Effector memory CD4-positive, alpha-beta T cell (primary cell): ENCODE data around the gene CXCL16.
"Not testable (repeated sequence)": the region's sequence is repeated elsewhere in the genome, so short reads cannot be mapped to it uniquely, and the experiment has no call there.

Source experiments
- DNase-seq, 3 donors: peaks; one replicate each; pipeline ENCODE4 v3.0.0-alpha.2; 2020
- H3K27ac ChIP-seq: 2 replicates; pipeline ENCODE4 v1.7.0; 2013; ENCODE audit warnings: mild to moderate bottlenecking, low read length, moderate library complexity; ENCODE audit not compliant: insufficient read depth, poor library complexity, severe bottlenecking
- H3K27me3 ChIP-seq: replicated peaks from 2 replicates; pipeline ENCODE4 v1.7.0; 2013; ENCODE audit warnings: mild to moderate bottlenecking, low read length; ENCODE audit not compliant: insufficient read depth, control insufficient read depth, poor library complexity, severe bottlenecking
- H3K36me3 ChIP-seq: 2 replicates; pipeline ENCODE4 v1.7.0; 2013; ENCODE audit warnings: mild to moderate bottlenecking, low read length, moderate library complexity; ENCODE audit not compliant: control insufficient read depth, insufficient read depth
- H3K4me1 ChIP-seq: 2 replicates; pipeline ENCODE4 v1.7.0; 2013; ENCODE audit warnings: low read length, mild to moderate bottlenecking; ENCODE audit not compliant: control insufficient read depth, insufficient read depth, poor library complexity, severe bottlenecking
- H3K4me3 ChIP-seq: 2 replicates; pipeline ENCODE4 v1.7.0; 2013; ENCODE audit warnings: low read length, low read depth, mild to moderate bottlenecking; ENCODE audit not compliant: insufficient read depth, poor library complexity, severe bottlenecking
- H3K9me3 ChIP-seq: 2 replicates; pipeline ENCODE4 v1.7.0; 2013; ENCODE audit warnings: mild to moderate bottlenecking, low read length, moderate library complexity; ENCODE audit not compliant: control insufficient read depth

Gene CXCL16

DNA sequence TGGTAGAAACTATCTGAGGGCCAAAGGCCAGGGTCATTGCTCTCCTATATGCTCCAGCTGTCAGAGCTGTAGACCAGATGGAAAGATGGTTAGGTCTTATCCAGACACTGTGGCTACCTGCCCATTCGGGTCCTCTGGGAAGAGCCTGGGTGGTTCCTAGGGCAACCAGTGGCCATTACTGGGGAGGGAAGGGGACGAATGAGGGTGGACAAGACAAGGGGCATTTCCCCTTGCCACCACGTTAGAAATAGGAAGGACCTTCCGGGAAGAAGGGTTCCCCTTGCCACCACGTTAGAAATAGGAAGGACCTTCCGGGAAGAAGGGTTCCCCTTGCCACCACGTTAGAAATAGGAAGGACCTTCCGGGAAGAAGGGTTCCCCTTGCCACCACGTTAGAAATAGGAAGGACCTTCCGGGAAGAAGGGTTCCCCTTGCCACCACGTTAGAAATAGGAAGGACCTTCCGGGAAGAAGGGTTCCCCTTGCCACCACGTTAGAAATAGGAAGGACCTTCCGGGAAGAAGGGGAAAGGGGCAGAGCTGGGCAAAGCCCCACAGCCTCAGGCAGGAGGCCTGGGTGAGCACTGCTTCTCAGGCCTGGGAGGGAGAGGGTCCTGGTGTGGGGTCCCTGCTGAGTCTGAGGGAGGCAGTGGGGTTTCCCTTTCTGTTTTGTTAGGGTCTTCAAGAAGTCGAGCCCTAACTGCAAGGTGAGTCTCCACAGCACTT lies 25.2 kb downstream of the CXCL16 start:
- H3K9me3 ChIP-seq, H3K27me3 ChIP-seq, DNase-seq: not testable (repeated sequence)
- peak overlapping the region; percentile 68 for H3K27ac ChIP-seq
- H3K36me3 ChIP-seq: peaks cover 32% of the 10 kb centered on the region
- peaks cover 53% of the 10 kb centered on the region for H3K4me1 ChIP-seq
- H3K4me3 ChIP-seq: peak overlapping the region; percentile 43

DNA sequence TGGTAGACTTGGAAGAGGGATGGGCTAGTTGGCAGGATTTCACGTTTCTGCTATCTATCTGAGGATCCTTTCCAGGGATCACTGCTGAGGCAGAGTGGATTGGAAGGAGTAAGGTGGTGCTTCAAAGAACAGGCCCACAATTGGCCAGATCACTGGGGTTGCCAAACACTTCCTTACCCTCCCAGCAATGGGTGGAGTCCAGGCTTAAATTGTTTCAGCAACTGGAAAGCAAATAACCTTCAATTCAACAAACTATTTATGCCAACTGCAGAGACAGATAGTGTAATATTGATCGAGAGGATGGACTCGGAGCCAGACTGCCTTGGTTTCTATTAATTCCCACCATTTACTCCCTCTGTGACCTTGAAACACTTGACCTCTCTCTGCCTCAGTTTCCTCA lies 27.2 kb downstream of the CXCL16 start:
- Histone ChIP-seq H3K4me3 (no peak overlapping the region), H3K9me3 (no peaks in the 10 kb centered on the region), H3K27ac (peak overlapping the region; percentile 33), H3K27me3 (no peaks in the 10 kb centered on the region), H3K36me3 (peaks cover 12% of the 10 kb centered on the region), H3K4me1 (peaks cover 53% of the 10 kb centered on the region)
- DNase-seq: no peak

DNA sequence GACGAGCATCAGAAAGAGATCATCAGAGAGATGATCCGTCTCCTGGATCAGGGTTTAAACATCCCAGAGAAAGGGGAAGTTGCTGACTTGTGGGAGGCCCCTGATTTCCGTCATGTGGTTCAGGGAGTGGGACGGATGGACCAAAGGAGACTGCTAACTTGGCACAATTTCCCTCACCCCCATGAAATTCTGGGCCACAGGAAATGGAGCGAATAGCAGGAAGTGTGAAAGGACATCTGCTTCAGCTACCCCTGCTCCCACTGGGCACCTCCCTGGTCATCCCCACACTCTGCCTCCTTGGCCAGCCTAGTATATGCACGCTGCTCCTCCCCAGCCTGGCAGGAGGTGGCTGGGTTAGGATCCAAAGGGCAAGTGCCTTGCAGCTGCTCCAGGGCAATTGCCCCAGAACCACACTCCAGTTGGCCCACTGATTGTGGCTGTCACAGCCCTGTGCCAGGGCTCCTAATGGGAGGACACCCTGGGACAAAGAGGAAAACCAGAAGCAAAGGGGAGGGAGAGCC lies 28.0 kb downstream of the CXCL16 start:
- peaks cover 6% of the 10 kb centered on the region for H3K36me3 ChIP-seq
- DNase-seq: no peak
- H3K27ac ChIP-seq: peak overlapping the region; percentile 86
- H3K4me3 ChIP-seq: peak overlapping the region; percentile 75
- H3K9me3 ChIP-seq: no peaks in the 10 kb centered on the region
- no peaks in the 10 kb centered on the region for H3K27me3 ChIP-seq
- H3K4me1 ChIP-seq: peaks cover 53% of the 10 kb centered on the region

DNA sequence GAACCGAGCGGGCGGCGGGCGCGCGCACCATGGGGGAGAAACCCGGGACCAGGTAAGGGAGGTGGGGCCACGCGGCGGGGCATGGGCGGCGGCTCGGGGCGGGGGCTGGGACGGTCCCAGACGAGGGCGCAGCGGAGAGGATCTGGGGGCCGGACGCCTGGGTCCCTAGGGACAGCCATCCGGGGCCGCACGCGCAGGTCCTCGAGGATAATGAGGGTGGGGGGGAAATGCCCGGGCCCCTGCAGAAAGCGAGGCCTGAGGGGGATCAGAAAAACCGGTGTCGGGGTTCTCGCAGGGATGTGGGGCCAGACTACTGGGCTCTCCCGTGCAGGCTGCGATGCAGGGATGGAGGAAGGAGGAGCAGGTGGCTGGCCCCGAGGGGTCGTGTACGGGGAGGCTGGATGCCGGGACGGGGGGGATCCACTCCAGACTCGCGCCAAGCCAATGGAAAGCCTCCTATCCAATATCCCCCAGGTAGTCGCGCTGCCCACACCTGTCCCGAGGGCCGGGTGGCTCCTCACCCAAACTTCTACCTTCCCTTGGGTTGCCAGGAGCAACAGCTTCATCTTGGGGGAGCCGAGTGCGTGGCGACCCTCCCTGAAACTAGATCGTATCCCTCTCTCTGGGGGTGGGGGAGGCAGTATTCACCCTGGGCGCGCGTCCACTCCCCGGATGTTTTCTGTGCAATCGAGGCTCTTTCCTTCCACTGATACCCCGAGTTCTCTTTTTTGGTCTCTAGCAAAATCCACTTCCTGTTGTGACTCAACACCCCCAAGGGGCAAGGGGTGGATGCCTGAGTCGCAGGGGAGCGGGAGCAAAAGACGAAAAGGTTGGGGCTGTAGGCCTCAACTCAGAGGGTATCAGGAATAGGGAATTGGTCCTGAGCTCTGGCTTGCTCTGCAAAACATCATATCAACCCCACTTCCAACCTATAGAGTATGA lies 28.8 kb downstream of the CXCL16 start:
- H3K4me3 ChIP-seq: peak overlapping the region; percentile 75
- H3K27ac ChIP-seq: peak overlapping the region; percentile 86
- peaks cover 5% of the 10 kb centered on the region for H3K36me3 ChIP-seq
- peak in 1 of 3 donors; percentile 13 for DNase-seq
- no peaks in the 10 kb centered on the region for H3K9me3 ChIP-seq
- no peaks in the 10 kb centered on the region for H3K27me3 ChIP-seq
- H3K4me1 ChIP-seq: peaks cover 51% of the 10 kb centered on the region

DNA sequence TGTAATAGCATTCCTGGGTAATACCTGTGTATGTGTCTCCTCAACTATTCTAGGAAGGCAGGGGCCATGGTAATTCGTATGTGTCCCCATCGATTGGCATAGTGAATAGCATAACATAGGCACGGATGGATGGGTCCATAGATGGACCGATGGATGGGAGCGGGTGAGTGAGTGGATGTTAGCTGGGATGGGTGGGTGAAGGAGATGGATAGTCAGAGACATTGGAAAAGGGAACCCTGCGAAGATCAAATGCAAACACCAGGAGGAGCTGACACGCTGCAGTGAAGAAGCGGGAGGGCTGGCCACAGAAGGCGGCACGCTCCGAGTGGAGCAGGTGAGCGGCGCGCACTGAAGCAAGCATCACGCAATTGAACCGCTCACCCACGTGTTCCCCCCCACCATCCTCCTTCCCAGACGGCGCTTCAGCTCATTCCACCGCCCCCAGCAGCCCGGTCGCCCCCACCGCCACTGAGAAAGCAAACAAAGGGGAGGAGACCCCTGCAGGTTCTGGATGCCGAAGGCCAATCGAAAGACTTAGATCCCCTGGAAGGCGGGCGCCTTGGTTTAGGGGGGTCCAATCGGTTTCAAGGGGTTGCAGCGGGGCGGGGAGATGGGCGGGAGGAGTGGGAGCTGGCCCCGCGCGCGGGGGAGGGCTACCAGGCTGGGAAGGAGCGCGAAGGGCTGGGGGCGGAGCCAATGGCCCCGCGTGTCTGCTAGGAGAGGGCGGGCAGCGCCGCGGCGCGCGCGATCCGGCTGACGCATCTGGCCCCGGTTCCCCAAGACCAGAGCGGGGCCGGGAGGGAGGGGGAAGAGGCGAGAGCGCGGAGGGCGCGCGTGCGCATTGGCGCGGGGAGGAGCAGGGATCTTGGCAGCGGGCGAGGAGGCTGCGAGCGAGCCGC lies 29.7 kb downstream of the CXCL16 start, which contains the start of gene ARRB2:
Gene ARRB2, plus strand, starts transcription at position 839 of the 899 bp plus-strand sequence. CDS start 90 bp downstream, outside the sequence.
- Histone ChIP-seq H3K27ac (peak within 1 kb of the TSS; percentile 86), H3K4me1 (peaks cover 42% of the 10 kb centered on the region), H3K4me3 (peak within 1 kb of the TSS; percentile 75), H3K27me3 (no peaks in the 10 kb centered on the region), H3K36me3 (no peaks in the 10 kb centered on the region), H3K9me3 (no peaks in the 10 kb centered on the region)
- peak; percentile 97 to 99 (median 98) for DNase-seq

DNA sequence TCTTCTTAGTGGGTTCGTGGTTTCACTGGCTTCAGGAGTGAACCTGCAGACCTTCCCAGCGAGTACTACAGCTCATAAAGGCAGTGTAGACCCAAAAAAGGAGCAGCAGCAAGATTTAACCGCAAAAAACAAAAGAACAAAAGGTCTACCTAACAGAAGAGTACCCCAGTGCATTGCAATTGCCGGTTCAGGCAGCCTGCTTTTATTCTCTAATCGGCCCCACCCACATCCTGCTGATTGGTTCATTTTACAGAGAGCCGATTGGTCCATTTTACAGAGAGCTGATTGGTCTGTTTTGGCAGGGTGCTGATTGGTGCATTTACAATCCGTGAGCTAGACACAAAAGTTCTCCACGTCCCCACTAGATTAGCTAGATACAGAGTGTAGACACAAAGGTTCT lies 31.3 kb downstream of the CXCL16 start:
- Histone ChIP-seq H3K27me3 (no peaks in the 10 kb centered on the region), H3K36me3 (no peaks in the 10 kb centered on the region), H3K9me3 (no peaks in the 10 kb centered on the region), H3K4me1 (peaks cover 32% of the 10 kb centered on the region), H3K4me3 (no peak overlapping the region), H3K27ac (no peak overlapping the region)
- peak in 2 of 3 donors; percentile 36 to 49 for DNase-seq

DNA sequence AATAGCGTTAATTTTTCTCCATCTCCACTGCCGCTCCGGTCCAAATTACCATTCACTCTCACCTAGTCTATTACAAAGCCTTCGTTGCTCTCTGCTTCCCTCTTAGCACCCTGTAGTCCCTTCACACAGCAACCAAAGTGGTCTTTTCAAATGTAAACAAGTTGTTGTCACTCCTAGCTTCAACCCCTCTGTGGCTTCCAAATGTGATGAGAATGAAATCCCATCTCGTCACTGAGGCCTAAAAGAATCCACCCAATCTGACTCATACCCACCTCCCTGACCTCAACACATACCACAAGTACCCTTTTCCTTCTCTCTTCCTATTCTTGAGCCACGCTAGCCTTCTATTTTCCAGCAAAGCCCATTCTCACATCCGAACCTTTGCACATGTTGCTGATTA lies 33.6 kb downstream of the CXCL16 start:
- H3K27ac ChIP-seq: no peak overlapping the region
- peaks cover 21% of the 10 kb centered on the region for H3K4me1 ChIP-seq
- no peaks in the 10 kb centered on the region for H3K9me3 ChIP-seq
- no peaks in the 10 kb centered on the region for H3K27me3 ChIP-seq
- no peaks in the 10 kb centered on the region for H3K36me3 ChIP-seq
- DNase-seq: no peak
- no peak overlapping the region for H3K4me3 ChIP-seq

DNA sequence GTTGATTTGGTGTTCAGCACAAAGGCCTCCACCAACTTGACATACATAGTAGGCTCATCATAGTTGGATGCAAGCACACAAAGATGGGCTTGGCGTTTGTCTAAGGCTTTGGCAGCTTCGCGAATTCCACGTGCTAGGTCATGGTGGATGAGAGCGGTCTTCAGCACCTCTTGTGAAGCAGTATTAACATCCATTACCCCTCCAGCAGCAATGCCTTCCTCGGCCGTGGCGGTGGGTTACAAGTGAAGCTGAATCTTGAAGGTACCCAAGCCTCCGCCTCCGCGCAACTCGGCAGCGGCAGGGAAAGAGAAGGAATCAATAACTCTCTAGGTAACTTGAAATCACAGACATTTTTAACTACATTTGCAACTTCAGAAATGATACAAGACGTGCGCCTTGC lies 34.7 kb downstream of the CXCL16 start:
- H3K9me3 ChIP-seq: no peaks in the 10 kb centered on the region
- no peak overlapping the region for H3K27ac ChIP-seq
- H3K4me3 ChIP-seq: no peak overlapping the region
- no peak for DNase-seq
- no peaks in the 10 kb centered on the region for H3K36me3 ChIP-seq
- no peaks in the 10 kb centered on the region for H3K27me3 ChIP-seq
- peaks cover 19% of the 10 kb centered on the region for H3K4me1 ChIP-seq

DNA sequence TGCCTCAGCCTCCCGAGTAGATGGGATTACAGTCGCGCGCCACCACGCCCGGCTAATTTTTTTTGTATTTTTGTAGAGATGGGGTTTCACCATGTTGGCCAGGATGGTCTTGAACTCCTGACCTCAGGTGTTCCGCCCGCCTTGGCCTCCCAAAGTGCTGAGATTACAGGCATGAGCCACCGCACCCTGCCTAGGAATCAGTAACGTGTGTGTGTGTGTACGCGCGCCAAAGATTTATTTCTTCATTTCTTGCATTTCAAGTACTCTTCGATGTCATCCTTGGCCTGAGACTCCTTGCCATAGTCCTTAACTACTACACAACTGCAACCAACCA lies 35.2 kb downstream of the CXCL16 start:
- Histone ChIP-seq H3K4me1 (peaks cover 14% of the 10 kb centered on the region), H3K4me3 (peak overlapping the region; percentile 80), H3K27ac (peak overlapping the region; percentile 87)
- not testable (repeated sequence) for H3K9me3 ChIP-seq, H3K27me3 ChIP-seq, DNase-seq, H3K36me3 ChIP-seq
